Body of pancreas (tissue), 4 donors: ENCODE measurements around the gene GPRC5D. TPM values are rescaled to one million over a fixed set of nuclear protein-coding genes. Genes with fewer than 3 reads are reported as not detected.

ENCODE experiments used
- ATAC-seq: fragments of 150-250 bp; one replicate; pipeline ENCODE4 v1.9.1; 2016
- DNase-seq, 4 donors: peaks; one replicate each; pipeline ENCODE4 v3.0.0-alpha.2; 2019
- H3K27ac ChIP-seq, 4 donors: fragments of 200-600 bp; sonication (generic); 1 replicate in 3 of 4; 2 replicates in 1 of 4; pipeline versions ENCODE4 v1.5.1 to v1.6.1; 2016 to 2019; ENCODE audit warnings: mild to moderate bottlenecking in 1 of 4, mixed read lengths in 1 of 4, moderate library complexity in 1 of 4
- H3K27me3 ChIP-seq, 2 donors: fragments of 200-600 bp; sonication (generic); one replicate each; pipeline ENCODE4 v1.6.0; 2016; ENCODE audit warnings: mild to moderate bottlenecking in 1 of 2
- H3K36me3 ChIP-seq, 2 donors: fragments of 200-600 bp; sonication (generic); replicated peaks in 1 of 2; 2 replicates each; pipeline ENCODE4 v1.5.1; 2016; ENCODE audit warnings: low read depth in 2 of 2; ENCODE audit not compliant: insufficient read depth in 1 of 2
- H3K4me1 ChIP-seq: fragments of 200-600 bp; sonication (generic); one replicate; pipeline ENCODE4 v1.6.0; 2016
- H3K4me3 ChIP-seq, 2 donors: fragments of 200-600 bp; sonication (generic); 1 replicate in 1 of 2; 2 replicates in 1 of 2; pipeline ENCODE4 v1.5.1; 2016 to 2019
- H3K9me3 ChIP-seq, 3 donors: fragments of 200-600 bp; sonication (generic); 1 replicate in 2 of 3; 2 replicates in 1 of 3; pipeline ENCODE4 v1.5.1; 2016
- POLR2A ChIP-seq, 3 donors: fragments of 450-650 bp; IDR thresholded peaks; one replicate each; pipeline ENCODE4 v1.6.1; 2016; ENCODE audit warnings: antibody characterized with exemption in 3 of 3, mild to moderate bottlenecking in 2 of 3
- WGBS, 2 donors: methylation state at CpG; one replicate each; pipeline ENCODE4 v1.1.5; 2017; 5-methylcytosine and 5-hydroxymethylcytosine counted together
- intact Hi-C: fragments of 100-400 bp; cut with DNase I; formaldehyde crosslinking; loops from one replicate; pipeline ENCODE4 v1.15.1; 2023
- total RNA-seq, 2 donors: library from RNA; depleted of rRNA; stranded (reverse); fragments of >200 nt; gene quantifications; one replicate each; pipeline ENCODE4 v1.1.0, GENCODE V29; 2016
- TF ChIP-seq, protein P1 (sequence below), 7 experiments: fragments of 450-650 bp in 4 of 7; fragments of 200-600 bp in 3 of 7; sonication (generic) in 3 of 7; IDR thresholded peaks; one replicate each; pipeline ENCODE4 v1.5.1; 2016 to 2019; ENCODE audit warnings: antibody characterized with exemption in 7 of 7

The GPRC5D gene
- total RNA-seq, 2 donors from 2014 or later, result not detected

GRCh38 chr12:12990700-12991468 lies 38.9 kb upstream of the GPRC5D start:
- no peaks in the 10 kb centered on the region for H3K27me3 ChIP-seq
- no peak overlapping the region for H3K4me3 ChIP-seq
- intact Hi-C loops, result no loop called here
- TF ChIP-seq, protein P1, sequence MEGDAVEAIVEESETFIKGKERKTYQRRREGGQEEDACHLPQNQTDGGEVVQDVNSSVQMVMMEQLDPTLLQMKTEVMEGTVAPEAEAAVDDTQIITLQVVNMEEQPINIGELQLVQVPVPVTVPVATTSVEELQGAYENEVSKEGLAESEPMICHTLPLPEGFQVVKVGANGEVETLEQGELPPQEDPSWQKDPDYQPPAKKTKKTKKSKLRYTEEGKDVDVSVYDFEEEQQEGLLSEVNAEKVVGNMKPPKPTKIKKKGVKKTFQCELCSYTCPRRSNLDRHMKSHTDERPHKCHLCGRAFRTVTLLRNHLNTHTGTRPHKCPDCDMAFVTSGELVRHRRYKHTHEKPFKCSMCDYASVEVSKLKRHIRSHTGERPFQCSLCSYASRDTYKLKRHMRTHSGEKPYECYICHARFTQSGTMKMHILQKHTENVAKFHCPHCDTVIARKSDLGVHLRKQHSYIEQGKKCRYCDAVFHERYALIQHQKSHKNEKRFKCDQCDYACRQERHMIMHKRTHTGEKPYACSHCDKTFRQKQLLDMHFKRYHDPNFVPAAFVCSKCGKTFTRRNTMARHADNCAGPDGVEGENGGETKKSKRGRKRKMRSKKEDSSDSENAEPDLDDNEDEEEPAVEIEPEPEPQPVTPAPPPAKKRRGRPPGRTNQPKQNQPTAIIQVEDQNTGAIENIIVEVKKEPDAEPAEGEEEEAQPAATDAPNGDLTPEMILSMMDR (IDR thresholded peaks at IDR 0.05), result no peak
- no peak for TF ChIP-seq POLR2A (IDR thresholded peaks at IDR 0.05)
- peak overlapping the region in 2 of 4 donors; percentile 12 to 30 for H3K27ac ChIP-seq
- no peaks in the 10 kb centered on the region for H3K9me3 ChIP-seq
- H3K36me3 ChIP-seq, result peaks cover 9 to 13% of the 10 kb centered on the region in 2 donors
- WGBS, 2 donors, result 35 to 51% methylated on average over 7 of the region's 7 CpGs
- peak in 2 of 4 donors; percentile 18 to 30 for DNase-seq
- peaks cover 25% of the 10 kb centered on the region for H3K4me1 ChIP-seq
- no peak for ATAC-seq

GRCh38 chr12:12987421-12987820 lies 35.5 kb upstream of the GPRC5D start:
- H3K4me1 ChIP-seq, result peaks cover 17% of the 10 kb centered on the region
- 74 to 79% methylated on average over 5 of the region's 5 CpGs for WGBS, 2 donors
- DNase-seq (no peak), ATAC-seq (no peak)
- H3K4me3 ChIP-seq, result no peak overlapping the region
- H3K27ac ChIP-seq, result no peak overlapping the region
- intact Hi-C loops, result no loop called here
- H3K9me3 ChIP-seq, result no peaks in the 10 kb centered on the region
- no peaks in the 10 kb centered on the region for H3K27me3 ChIP-seq
- H3K36me3 ChIP-seq, result peaks cover 9 to 13% of the 10 kb centered on the region in 2 donors
- TF ChIP-seq POLR2A (IDR thresholded peaks at IDR 0.05), result no peak
- TF ChIP-seq, protein P1 (IDR thresholded peaks at IDR 0.05), result no peak

GRCh38 chr12:12986775-12987331 lies 34.9 kb upstream of the GPRC5D start:
- TF ChIP-seq, protein P1 (IDR thresholded peaks at IDR 0.05), result no peak
- no peak for TF ChIP-seq POLR2A (IDR thresholded peaks at IDR 0.05)
- Histone ChIP-seq H3K4me3 (no peak overlapping the region), H3K36me3 (peaks cover 9 to 13% of the 10 kb centered on the region in 2 donors), H3K9me3 (no peaks in the 10 kb centered on the region), H3K27me3 (no peaks in the 10 kb centered on the region), H3K4me1 (peaks cover 16% of the 10 kb centered on the region), H3K27ac (no peak overlapping the region)
- intact Hi-C loops, result no loop called here
- 80 to 81% methylated on average over 10 of the region's 10 CpGs for WGBS, 2 donors
- ATAC-seq (no peak), DNase-seq (no peak)

GRCh38 chr12:12985817-12986408 lies 33.9 kb upstream of the GPRC5D start:
- 79 to 86% methylated on average over 2 to 4 of the region's 4 CpGs for WGBS, 2 donors
- Histone ChIP-seq H3K36me3 (peaks cover 9 to 13% of the 10 kb centered on the region in 2 donors), H3K4me3 (no peak overlapping the region), H3K27me3 (no peaks in the 10 kb centered on the region), H3K4me1 (peaks cover 6% of the 10 kb centered on the region), H3K27ac (no peak overlapping the region), H3K9me3 (no peaks in the 10 kb centered on the region)
- TF ChIP-seq, protein P1 (IDR thresholded peaks at IDR 0.05), result peak in 6 of 7 experiments; percentile 17 to 37 (median 30)
- no peak for TF ChIP-seq POLR2A (IDR thresholded peaks at IDR 0.05)
- ATAC-seq (peak; percentile 58), DNase-seq (peak in 1 of 4 donors; percentile 35)
- intact Hi-C loops, result no loop called here
